Vagina (tissue), 2 donors: ENCODE data around the gene STAT5A.

Source experiments
- POLR2A ChIP-seq, 2 donors: fragments of 450-650 bp; IDR thresholded peaks; one replicate each; pipeline ENCODE4 v1.6.1; 2017; ENCODE audit warnings: antibody characterized with exemption in 2 of 2, mild to moderate bottlenecking in 2 of 2, moderate library complexity in 2 of 2
- TF ChIP-seq, protein P1 (sequence below), 3 experiments: fragments of 450-650 bp in 2 of 3; fragments of 200-600 bp in 1 of 3; sonication (generic) in 1 of 3; IDR thresholded peaks; one replicate each; pipeline ENCODE4 v1.5.1; 2017 to 2019; ENCODE audit warnings: antibody characterized with exemption in 3 of 3, mild to moderate bottlenecking in 2 of 3, moderate library complexity in 2 of 3

- no peak for TF ChIP-seq POLR2A (IDR thresholded peaks at IDR 0.05)
- TF ChIP-seq, protein P1, sequence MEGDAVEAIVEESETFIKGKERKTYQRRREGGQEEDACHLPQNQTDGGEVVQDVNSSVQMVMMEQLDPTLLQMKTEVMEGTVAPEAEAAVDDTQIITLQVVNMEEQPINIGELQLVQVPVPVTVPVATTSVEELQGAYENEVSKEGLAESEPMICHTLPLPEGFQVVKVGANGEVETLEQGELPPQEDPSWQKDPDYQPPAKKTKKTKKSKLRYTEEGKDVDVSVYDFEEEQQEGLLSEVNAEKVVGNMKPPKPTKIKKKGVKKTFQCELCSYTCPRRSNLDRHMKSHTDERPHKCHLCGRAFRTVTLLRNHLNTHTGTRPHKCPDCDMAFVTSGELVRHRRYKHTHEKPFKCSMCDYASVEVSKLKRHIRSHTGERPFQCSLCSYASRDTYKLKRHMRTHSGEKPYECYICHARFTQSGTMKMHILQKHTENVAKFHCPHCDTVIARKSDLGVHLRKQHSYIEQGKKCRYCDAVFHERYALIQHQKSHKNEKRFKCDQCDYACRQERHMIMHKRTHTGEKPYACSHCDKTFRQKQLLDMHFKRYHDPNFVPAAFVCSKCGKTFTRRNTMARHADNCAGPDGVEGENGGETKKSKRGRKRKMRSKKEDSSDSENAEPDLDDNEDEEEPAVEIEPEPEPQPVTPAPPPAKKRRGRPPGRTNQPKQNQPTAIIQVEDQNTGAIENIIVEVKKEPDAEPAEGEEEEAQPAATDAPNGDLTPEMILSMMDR (IDR thresholded peaks at IDR 0.05), result no peak
These were observed 34.7 kb upstream of the STAT5A start for GRCh38 chr17:42253578-42253977.
